OCI-LY7 (cell line): ENCODE results near the gene CD74. TPM values are rescaled to one million over a fixed set of nuclear protein-coding genes. Genes with fewer than 3 reads are reported as not detected.

Experiments used
- BruUV-seq: library from RNA; stranded (reverse); fragments of 400-500 nt; replicated peaks from 2 replicates; lab custom pipeline; 2021; lab: Mats Ljungman, UMichigan
- CTCF ChIA-PET: fragments of 300-600 bp; sonication (Branson Sonifier 250); formaldehyde crosslinking; loops from one replicate; lab custom pipeline; 2022; ENCODE audit warnings: antibody characterized with exemption; ENCODE audit not compliant: unreplicated experiment; lab: Charles Lee
- POLR2A ChIA-PET: fragments of 300-600 bp; sonication (Branson Sonifier 250); formaldehyde crosslinking; loops from one replicate; lab custom pipeline; 2022; ENCODE audit warnings: antibody characterized with exemption; lab: Charles Lee
- DNase-seq: peaks from one replicate; pipeline ENCODE4 v3.0.0-alpha.2; 2015; ENCODE audit warnings: low spot score
- H2AFZ ChIP-seq: fragments of 200-600 bp; sonication (generic), shearing (Covaris generic); 2 replicates; pipeline ENCODE4 v1.6.1; 2014; ENCODE audit warnings: mild to moderate bottlenecking, antibody characterized with exemption, low read length, moderate library complexity
- H3K27ac ChIP-seq: fragments of 200-600 bp; sonication (generic); 2 replicates; pipeline ENCODE4 v1.5.1; 2014; ENCODE audit warnings: mixed run types, low read depth, mild to moderate bottlenecking, moderate library complexity, low read length, inconsistent platforms; ENCODE audit not compliant: poor library complexity, severe bottlenecking
- H3K36me3 ChIP-seq: fragments of 200-600 bp; sonication (generic); 2 replicates; pipeline ENCODE4 v1.6.1; 2014; ENCODE audit warnings: mild to moderate bottlenecking, antibody characterized with exemption, low read length, moderate library complexity, mixed read lengths; ENCODE audit not compliant: insufficient read depth
- H3K4me1 ChIP-seq: fragments of 200-600 bp; sonication (generic); 2 replicates; pipeline ENCODE4 v1.5.1; 2014; ENCODE audit warnings: mild to moderate bottlenecking, low read length; ENCODE audit not compliant: insufficient read depth, poor library complexity, severe bottlenecking
- H3K4me2 ChIP-seq: fragments of 200-600 bp; sonication (generic); 2 replicates; pipeline ENCODE4 v1.6.1; 2014; ENCODE audit warnings: mild to moderate bottlenecking, low read length
- H3K4me3 ChIP-seq: fragments of 200-600 bp; sonication (generic); 2 replicates; pipeline ENCODE4 v1.5.1; 2014; ENCODE audit warnings: mild to moderate bottlenecking, low read depth, low read length; ENCODE audit not compliant: poor library complexity, severe bottlenecking
- H3K79me2 ChIP-seq: fragments of 200-600 bp; sonication (generic); 2 replicates; pipeline ENCODE4 v1.6.1; 2016; ENCODE audit warnings: low read depth, mild to moderate bottlenecking, low read length, moderate library complexity, mixed read lengths; ENCODE audit not compliant: insufficient read depth
- H3K9me2 ChIP-seq: fragments of 200-600 bp; sonication (generic); 2 replicates; pipeline ENCODE4 v1.6.1; 2016; ENCODE audit warnings: mild to moderate bottlenecking, low read length, mixed read lengths; ENCODE audit not compliant: insufficient read depth
- H3K9me3 ChIP-seq: fragments of 200-600 bp; sonication (generic); 2 replicates; pipeline ENCODE4 v1.6.1; 2014; ENCODE audit warnings: mild to moderate bottlenecking, mixed run types, low read length, mixed read lengths
- H4K20me1 ChIP-seq: fragments of 200-600 bp; sonication (generic); 2 replicates; pipeline ENCODE4 v1.6.1; 2014; ENCODE audit warnings: mild to moderate bottlenecking, antibody characterized with exemption, low read length, moderate library complexity, mixed read lengths; ENCODE audit not compliant: insufficient read depth
- EZH2phosphoT487 ChIP-seq: fragments of 200-600 bp; sonication (generic); IDR thresholded peaks from 2 replicates; pipeline ENCODE4 v1.6.1; 2018; ENCODE audit warnings: low read depth, borderline replicate concordance, mild to moderate bottlenecking, mixed run types, antibody characterized with exemption, low read length, moderate library complexity, mixed read lengths
- intact Hi-C: fragments of 100-400 bp; cut with micrococcal nuclease; formaldehyde crosslinking; loops from one replicate; pipeline ENCODE4 v1.10.0; 2022; ENCODE audit not compliant: unreplicated experiment
- total RNA-seq, 2 experiments: library from RNA; depleted of rRNA in 1 of 2; stranded (reverse); fragments of >200 nt in 1 of 2; shearing (Covaris generic) in 1 of 2; gene quantifications; 2 replicates each; pipeline ENCODE4 v1.2.3, GENCODE V29; 2014 to 2022
- TF ChIP-seq, protein P1 (sequence below): fragments of 200-600 bp; sonication (generic); conservative IDR thresholded peaks from 2 replicates; pipeline ENCODE4 v1.5.1; 2014; ENCODE audit warnings: mild to moderate bottlenecking, antibody characterized with exemption, low read length, moderate library complexity, mixed read lengths

The CD74 gene
- total RNA-seq, 2 experiments from 2014 or later, result 1,759 to 3,686 TPM

DNA sequence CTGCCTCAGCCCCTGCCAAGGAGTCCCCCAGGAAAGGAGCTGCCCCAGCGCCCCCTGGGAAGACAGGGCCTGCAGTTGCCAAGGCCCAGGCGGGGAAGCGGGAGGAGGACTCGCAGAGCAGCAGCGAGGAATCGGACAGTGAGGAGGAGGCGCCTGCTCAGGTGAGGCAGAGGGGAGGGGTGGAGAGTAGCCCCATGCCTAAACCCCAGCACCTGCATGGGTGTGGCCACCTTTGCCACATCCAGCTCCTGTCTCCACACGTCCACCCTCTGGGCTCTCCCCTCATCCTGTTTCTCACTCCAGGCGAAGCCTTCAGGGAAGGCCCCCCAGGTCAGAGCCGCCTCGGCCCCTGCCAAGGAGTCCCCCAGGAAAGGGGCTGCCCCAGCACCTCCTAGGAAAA lies 38.1 kb downstream of the CD74 start:
- no peak for TF ChIP-seq EZH2phosphoT487
- TF ChIP-seq, protein P1, sequence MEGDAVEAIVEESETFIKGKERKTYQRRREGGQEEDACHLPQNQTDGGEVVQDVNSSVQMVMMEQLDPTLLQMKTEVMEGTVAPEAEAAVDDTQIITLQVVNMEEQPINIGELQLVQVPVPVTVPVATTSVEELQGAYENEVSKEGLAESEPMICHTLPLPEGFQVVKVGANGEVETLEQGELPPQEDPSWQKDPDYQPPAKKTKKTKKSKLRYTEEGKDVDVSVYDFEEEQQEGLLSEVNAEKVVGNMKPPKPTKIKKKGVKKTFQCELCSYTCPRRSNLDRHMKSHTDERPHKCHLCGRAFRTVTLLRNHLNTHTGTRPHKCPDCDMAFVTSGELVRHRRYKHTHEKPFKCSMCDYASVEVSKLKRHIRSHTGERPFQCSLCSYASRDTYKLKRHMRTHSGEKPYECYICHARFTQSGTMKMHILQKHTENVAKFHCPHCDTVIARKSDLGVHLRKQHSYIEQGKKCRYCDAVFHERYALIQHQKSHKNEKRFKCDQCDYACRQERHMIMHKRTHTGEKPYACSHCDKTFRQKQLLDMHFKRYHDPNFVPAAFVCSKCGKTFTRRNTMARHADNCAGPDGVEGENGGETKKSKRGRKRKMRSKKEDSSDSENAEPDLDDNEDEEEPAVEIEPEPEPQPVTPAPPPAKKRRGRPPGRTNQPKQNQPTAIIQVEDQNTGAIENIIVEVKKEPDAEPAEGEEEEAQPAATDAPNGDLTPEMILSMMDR, result no peak
- intact Hi-C loops, result no loop called here
- Histone ChIP-seq H3K9me3 (no peaks in the 10 kb centered on the region), H3K27ac (no peak overlapping the region), H3K4me3 (no peak overlapping the region), H3K36me3 (peaks cover 100% of the 10 kb centered on the region), H3K79me2 (no peaks in the 10 kb centered on the region), H3K4me1 (no peaks in the 10 kb centered on the region), H2AFZ (no peak overlapping the region), H3K9me2 (no peaks in the 10 kb centered on the region), H3K4me2 (no peak overlapping the region), H4K20me1 (no peaks in the 10 kb centered on the region)
- no peak for DNase-seq
- CTCF ChIA-PET, result no interaction called here
- POLR2A ChIA-PET, result no interaction called here
- BruUV-seq, result no TSS peak

DNA sequence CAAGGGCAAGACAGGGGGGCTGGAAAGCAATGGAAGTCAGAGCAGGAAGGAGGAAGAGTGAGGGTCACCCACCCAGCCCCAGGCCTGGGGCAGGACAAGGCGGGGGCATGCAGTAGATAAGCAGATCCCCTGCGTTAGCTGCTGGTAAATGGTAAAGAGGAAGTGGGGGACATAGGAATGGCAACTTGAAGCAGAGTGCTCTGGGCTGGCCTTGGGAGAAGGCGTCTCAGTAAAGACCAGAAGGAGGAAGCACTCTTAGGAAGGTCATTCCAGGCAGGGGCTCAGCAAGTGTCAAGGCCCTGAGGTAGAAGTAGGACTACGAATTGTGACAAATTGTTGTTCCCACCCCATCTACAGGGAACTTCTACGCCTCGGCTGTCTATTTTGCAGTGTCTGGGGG lies 40.1 kb downstream of the CD74 start:
- ChIA-PET CTCF (no interaction called here), POLR2A (interaction anchor here (1.4 kb wide), 1 partner anchor 10 kb away, joined by 4 read pairs; no protein-coding TSS in a partner anchor)
- no peak overlapping the region for H3K4me3 ChIP-seq
- H3K36me3 ChIP-seq, result peaks cover 100% of the 10 kb centered on the region
- no peaks in the 10 kb centered on the region for H3K79me2 ChIP-seq
- no peak for TF ChIP-seq EZH2phosphoT487
- TF ChIP-seq, protein P1, result no peak
- H3K27ac ChIP-seq, result no peak overlapping the region
- H4K20me1 ChIP-seq, result no peaks in the 10 kb centered on the region
- no TSS peak for BruUV-seq
- no peak overlapping the region for H3K4me2 ChIP-seq
- no peak overlapping the region for H2AFZ ChIP-seq
- no peak for DNase-seq
- intact Hi-C loops, result no loop called here
- no peaks in the 10 kb centered on the region for H3K4me1 ChIP-seq
- no peaks in the 10 kb centered on the region for H3K9me3 ChIP-seq
- H3K9me2 ChIP-seq, result no peaks in the 10 kb centered on the region

- Histone ChIP-seq H3K27ac (no peak overlapping the region), H2AFZ (no peak overlapping the region), H3K4me1 (no peaks in the 10 kb centered on the region), H3K9me3 (no peaks in the 10 kb centered on the region), H3K36me3 (peaks cover 96% of the 10 kb centered on the region), H3K4me3 (no peak overlapping the region), H3K4me2 (no peak overlapping the region), H4K20me1 (no peaks in the 10 kb centered on the region), H3K9me2 (no peaks in the 10 kb centered on the region), H3K79me2 (no peaks in the 10 kb centered on the region)
- no TSS peak for BruUV-seq
- ChIA-PET CTCF (no interaction called here), POLR2A (interaction anchor here (1.0 kb wide), 1 partner anchor 11 kb away, joined by 3 read pairs; the partner anchor contains the start of gene TCOF1)
- DNase-seq, result no peak
- intact Hi-C loops, result no loop called here
- no peak for TF ChIP-seq EZH2phosphoT487
- TF ChIP-seq, protein P1, result no peak
These were observed 44.2 kb downstream of the CD74 start for GRCh38 chr5:150368526-150368925.
